ENCODE results near the gene SLITRK4.
A peak's percentile ranks its signal among the peaks of the same experiment; 100 is the strongest.

Gene SLITRK4, protein sequence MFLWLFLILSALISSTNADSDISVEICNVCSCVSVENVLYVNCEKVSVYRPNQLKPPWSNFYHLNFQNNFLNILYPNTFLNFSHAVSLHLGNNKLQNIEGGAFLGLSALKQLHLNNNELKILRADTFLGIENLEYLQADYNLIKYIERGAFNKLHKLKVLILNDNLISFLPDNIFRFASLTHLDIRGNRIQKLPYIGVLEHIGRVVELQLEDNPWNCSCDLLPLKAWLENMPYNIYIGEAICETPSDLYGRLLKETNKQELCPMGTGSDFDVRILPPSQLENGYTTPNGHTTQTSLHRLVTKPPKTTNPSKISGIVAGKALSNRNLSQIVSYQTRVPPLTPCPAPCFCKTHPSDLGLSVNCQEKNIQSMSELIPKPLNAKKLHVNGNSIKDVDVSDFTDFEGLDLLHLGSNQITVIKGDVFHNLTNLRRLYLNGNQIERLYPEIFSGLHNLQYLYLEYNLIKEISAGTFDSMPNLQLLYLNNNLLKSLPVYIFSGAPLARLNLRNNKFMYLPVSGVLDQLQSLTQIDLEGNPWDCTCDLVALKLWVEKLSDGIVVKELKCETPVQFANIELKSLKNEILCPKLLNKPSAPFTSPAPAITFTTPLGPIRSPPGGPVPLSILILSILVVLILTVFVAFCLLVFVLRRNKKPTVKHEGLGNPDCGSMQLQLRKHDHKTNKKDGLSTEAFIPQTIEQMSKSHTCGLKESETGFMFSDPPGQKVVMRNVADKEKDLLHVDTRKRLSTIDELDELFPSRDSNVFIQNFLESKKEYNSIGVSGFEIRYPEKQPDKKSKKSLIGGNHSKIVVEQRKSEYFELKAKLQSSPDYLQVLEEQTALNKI

GRCh38 chrX:143635915-143636314 is at the start of gene SLITRK4:
Gene SLITRK4 (minus strand): TSS chrX:143636101. CDS start chrX:143631108, 4,993 bp downstream.
- DNase-seq (ENCODE audit: low spot score), result no peak

DNA sequence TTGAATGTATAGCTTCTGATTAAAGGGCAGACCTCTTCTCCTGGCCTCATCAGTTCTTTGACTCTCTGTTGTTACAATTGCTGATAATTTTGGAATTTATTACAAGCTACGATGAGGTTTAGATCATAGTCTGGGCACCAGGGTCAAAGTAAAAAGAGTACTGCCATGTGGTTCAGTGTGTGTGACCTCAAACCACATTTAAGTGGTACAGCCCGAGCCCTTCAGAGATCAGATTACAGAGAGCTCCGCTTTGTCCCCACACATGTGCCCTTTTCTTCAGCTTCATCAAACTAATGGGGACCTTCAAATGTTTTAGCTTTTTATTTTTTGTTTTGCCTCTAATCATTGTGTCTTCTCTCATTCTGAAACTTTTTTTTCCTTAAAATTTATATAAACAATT is 47.6 kb upstream of the SLITRK4 start:
- no peak for DNase-seq (ENCODE audit: low spot score)

DNA sequence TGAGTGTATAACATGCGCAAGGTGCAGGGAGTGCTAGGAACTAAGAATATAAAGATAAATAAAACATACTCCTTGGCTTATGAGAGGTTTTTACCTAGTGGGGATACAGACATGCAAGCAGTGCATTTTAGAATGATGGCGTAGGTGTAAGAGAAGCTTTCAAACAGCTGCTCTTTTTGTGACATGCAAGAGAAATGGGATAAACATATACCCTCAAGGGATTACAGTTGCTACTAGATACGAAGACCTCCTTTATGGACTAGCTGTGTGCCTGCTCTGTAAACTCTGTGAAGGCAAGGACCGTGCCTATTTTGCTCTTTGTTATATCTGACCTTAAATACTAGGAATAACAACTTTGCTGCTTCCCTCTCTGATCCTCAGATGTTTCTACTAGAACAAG is 39.0 kb upstream of the SLITRK4 start:
- DNase-seq (ENCODE audit: low spot score), result no peak

DNA sequence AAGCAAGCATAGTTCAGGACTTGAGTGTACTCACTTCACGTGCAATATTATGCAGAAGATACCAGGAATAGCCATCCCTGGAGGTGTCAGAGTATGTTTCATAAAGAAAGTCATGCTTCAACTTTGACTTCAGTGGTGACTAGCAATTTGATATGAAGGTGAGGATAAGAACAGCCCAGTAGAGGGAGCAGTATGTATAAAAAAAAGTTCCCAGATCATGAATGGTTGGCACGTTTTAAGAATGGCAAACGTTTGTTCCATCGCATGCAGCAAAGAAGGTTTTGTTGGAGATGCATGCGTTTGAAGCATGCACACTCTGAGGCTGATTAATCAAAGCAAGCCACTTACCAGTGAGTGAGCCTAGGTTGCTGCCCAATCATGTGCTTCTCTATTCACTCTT is 33.5 kb upstream of the SLITRK4 start:
- DNase-seq (ENCODE audit: low spot score), result peak; percentile 4

DNA sequence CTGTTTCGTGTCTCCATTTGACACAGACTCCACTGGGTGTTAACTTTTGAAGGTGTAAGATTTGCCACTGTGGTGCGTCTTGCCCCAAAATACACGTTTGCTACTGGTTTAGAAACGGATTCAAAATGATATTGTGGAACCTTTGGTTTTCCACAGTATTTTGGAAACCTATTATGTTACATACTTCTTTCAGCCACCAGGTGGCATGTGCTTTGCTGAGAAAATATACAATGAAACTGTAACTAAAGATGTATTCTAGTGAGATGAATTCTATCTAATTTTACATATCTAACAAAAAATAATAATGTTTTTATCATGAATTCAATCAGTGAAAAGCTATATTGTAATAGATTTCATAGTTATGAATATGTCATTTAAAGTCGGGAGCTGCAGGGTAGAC is 28.4 kb upstream of the SLITRK4 start:
- peak; percentile 6 for DNase-seq (ENCODE audit: low spot score)

DNA sequence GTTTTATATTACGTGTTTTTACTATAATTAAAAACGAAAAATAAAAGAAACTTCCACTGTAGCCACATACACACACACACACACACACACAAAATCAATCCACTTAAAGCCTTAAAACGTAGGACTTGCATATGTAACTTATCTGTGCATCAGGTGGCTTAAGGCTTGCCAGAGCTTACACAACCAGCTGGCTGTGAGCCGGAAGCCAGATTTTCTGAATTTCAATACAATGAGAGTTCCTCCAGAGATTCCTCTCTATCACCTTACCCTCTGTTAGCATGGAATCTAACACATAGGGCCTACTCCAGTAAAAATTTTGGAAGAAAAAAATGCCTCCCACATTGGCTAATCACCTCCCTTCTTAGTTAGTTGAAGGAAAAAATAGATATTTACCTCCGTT is 27.9 kb upstream of the SLITRK4 start:
- no peak for DNase-seq (ENCODE audit: low spot score)

DNA sequence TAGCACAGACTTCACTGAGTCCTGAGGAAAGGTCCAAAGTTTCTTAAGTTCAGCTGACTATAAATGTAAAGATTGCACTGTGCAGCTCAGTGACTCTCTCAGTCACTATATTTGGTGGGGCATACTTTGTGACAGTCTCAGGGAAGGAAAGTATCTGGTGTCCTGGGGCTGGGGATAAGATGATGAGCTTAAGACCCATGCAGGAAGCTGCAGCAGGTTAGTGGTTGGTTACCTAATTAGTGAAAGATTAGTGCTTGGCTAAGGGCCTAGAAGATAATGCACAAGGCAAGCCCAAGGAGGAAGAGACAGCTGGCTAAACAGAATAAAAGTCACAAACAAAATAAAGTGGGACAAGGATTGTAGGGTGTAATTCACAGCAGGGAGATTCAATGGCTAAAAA is 25.4 kb upstream of the SLITRK4 start:
- DNase-seq (ENCODE audit: low spot score), result no peak

GRCh38 chrX:143648705-143649104 is 12.8 kb upstream of the SLITRK4 start:
- DNase-seq (ENCODE audit: low spot score), result no peak

DNA sequence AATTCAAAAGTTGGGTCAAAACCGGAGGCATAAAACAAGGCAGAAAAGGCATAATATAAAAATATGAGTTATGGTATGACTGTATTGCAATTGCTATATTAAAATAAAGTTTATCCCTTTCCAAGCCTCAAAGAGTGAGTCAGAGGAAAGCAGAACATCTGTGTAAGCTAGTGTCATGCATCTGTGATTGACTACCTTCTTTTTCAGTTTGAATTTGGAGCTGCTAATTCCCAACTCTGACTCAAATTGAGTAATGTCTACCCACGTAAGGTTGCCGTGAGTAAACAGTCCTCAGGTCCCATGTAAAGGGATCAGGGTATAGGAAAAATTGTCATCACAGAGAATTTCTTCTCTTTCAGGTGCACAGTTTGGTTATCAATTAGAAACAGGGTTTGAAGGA is 6.5 kb upstream of the SLITRK4 start:
- no peak for DNase-seq (ENCODE audit: low spot score)

DNA sequence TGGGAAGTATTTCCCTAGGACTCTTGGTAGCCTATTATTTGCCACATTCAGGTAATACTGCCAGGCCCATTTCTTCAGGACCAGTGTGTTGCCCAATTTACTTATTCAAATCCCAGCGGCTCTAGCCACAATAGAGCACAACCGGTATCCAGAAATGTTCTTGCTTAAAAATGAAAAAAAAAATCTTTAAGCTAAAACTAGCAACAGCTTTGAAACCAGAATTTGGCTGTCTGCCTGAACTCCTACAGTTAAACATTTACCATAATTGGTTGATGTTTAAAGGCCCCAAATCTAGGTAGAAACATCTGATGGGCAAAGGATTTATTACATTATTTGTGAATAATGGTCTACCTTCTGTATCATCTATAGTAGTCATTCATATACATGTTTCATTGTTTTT is 930 bp upstream of the SLITRK4 start:
- DNase-seq (ENCODE audit: low spot score), result no peak

DNA sequence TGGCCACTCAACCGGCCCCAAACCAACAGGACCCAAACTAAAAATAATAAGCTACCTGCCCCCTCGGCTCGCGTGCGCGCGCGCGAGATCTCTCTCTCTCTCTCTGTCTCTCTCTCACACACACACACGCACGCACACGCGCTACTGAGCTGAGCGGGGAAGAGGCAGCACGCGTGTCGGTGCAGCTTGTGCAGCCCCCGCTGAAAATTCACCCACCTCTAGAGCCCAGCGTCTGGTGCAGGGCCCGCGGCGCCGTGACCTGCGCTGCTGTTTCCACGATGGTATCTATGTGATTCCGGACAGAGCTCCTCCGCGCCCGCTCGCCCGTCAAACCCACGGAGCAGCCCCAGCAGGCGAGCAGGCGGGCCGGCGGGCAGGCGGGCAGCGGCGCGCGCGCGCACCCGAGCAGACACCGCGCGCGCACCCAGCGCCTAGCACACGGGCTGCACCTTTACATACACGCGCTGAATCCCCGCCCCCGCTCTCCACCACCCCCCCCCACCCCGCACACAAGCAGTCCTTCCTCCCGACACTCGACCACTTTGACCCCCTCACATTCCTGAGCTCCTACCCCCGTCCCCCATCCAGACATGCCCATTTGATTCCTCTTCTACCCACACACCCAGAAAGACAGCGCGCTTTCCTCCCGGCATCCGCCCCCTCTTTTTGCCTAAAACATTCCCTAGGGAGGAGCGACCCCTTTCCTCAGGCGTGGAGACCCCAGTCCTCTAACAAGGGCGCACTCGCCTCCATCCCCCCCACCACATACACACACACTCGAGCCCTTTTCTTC is 1.0 kb downstream of the SLITRK4 start:
- peak; percentile 3 for DNase-seq (ENCODE audit: low spot score)

- no peak for DNase-seq (ENCODE audit: low spot score)
Observed at GRCh38 chrX:143634309-143634662, 1.6 kb downstream of the SLITRK4 start.

DNA sequence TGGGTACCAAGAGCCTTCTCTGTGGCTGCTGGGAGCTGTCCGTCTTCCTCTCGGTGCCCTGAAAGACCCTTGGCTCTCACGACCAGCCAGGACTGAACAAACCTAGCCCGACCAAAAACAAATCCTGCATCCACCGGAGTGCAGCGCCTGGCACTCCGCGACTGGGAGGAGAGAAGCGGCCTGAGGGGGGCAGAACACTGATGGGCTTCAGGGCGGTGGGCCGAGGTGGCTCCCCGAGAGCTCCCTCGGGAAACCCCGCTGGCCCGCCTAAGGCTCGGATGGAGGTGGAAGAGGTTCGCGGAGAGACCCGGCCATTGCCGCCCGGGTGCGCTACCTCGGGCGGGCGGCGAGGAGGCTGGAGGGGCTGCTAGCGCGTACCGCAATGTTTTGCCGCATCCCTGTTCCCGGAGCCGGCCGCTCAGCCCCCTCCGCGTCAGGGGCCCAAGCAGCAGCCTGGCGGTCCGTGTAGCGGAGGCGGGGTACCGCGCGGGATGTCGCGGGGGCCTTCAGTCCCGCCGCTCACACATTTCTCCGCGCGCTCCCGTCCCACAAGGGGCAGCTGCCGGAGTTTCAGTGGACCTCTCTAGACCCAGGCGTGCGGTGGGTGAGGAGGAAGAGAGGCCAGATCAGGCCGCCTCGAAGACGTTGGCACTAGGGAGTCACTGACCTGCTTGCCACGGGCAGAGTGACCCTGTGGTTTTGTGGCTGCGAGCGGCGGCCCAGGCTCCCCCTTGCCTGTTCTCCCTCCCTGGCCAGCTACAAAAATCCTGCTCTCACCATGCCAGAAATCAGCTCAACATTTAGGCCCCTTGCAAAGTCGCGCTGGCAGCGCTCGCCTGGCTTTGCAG is 2.2 kb downstream of the SLITRK4 start:
- DNase-seq (ENCODE audit: low spot score), result peak; percentile 3

DNA sequence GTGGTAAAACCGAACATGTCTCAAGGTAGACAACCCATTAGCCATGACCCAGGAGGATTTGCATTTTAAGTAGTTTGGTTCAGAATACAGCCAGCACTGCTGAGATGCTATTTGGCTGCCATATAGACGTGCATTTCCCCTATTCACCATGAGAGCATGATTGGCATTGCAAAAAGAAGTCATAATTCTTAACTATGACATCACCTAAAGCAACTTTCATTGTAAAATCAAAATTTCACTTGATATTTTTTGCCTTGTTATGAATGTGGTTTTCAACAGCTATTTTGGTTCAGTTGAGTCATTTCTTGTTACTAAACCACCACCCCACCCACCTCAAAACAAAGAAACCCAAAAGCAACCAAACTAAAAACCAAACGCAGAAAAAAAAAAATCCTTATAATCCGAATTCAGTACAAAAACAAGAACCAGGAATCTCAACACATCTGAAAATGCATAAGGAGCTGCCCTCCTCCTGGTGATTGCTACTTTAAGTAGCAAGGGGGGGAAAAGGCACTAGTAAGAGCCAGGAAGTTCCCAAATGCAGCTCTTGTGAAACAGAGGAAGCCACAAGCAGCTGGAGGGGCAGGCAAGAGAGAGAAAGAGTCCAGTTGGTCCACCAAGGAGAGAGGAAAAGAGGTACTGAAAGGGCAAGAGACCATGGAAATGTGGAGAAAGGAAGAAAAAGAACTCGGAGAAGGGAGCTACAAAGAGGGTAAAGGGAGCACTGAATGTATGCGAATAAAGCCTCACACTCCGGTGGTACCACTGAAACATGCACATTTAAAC is 3.1 kb downstream of the SLITRK4 start:
- no peak for DNase-seq (ENCODE audit: low spot score)

GRCh38 chrX:143623657-143624056 is 12.2 kb downstream of the SLITRK4 start:
- no peak for DNase-seq (ENCODE audit: low spot score)

GRCh38 chrX:143621276-143621675 is 14.6 kb downstream of the SLITRK4 start:
- no peak for DNase-seq (ENCODE audit: low spot score)

DNA sequence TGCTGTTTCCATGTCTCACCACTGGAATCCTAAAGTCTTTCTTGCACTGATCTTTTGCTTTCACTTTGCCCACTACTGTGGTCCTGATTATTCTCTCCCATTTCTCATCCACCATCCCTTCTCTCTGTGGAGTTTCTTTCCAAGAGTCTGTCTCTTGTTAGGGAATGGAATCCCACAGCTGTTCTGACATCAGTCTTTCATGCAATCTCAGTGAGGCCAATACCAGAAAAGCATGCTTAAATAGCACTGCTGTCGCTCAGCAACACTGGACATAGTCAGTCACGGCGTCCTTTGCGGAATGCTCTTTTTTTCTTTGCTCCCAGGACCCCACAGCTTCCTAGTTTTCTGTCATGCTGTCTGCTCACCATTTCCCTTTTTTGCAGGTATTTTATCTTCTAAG is 20.1 kb downstream of the SLITRK4 start:
- no peak for DNase-seq (ENCODE audit: low spot score)

DNA sequence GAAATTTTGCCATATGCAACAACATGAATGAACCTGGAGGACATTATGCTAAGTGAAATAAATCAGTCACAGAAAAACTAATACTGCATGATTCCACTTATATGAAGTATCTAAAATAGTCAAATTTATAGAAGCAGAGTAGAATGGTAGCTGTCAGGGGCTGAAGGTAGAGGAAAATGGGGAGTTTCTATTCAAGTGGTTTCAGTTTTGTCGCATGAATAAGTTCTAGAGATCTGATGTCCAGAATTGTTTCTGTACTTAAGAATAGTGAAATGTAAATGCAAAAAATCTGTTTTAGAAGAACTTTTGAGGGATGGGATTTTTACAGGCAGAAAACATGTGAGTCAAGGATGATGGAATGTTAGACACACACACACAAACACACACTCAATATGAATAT is 34.1 kb downstream of the SLITRK4 start:
- DNase-seq (ENCODE audit: low spot score), result no peak

- no peak for DNase-seq (ENCODE audit: low spot score)
Observed at GRCh38 chrX:143581240-143581639, 54.7 kb downstream of the SLITRK4 start.

DNA sequence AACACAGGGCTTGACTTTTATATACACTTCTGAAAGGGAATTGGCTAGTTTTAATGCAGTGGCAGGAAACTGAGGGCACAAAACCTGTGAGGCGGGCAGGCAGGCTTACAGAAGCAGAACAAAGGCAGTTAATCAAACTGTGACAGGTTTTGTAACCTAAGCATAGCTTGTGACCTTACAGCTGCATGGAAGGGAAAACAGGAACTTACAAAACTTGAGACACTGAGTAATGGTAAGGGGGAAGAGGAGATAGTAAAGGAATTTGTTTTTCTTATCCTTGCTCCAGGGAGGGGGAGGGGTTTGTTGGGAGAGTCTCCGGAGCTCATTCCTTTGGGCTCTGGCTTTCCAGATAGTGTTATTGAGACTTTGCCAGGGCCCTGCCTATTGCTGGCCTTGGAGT is 55.6 kb downstream of the SLITRK4 start:
- no peak for DNase-seq (ENCODE audit: low spot score)
